ENCODE measurements around the gene BEND7.
"Not testable (repeated sequence)": the region's sequence is repeated elsewhere in the genome, so short reads cannot be mapped to it uniquely, and the experiment has no call there.

The BEND7 gene, protein sequence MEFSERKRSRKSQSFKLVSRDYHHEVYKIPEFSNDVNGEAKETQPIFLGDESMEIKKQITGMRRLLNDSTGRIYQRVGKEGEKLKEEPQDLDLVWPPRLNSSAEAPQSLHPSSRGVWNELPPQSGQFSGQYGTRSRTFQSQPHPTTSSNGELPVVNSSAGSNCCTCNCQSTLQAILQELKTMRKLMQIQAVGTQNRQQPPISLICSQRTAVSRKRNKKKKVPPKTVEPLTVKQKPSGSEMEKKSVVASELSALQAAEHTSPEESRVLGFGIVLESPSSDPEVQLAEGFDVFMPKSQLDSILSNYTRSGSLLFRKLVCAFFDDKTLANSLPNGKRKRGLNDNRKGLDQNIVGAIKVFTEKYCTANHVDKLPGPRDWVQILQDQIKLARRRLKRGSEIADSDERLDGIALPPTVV

DNA sequence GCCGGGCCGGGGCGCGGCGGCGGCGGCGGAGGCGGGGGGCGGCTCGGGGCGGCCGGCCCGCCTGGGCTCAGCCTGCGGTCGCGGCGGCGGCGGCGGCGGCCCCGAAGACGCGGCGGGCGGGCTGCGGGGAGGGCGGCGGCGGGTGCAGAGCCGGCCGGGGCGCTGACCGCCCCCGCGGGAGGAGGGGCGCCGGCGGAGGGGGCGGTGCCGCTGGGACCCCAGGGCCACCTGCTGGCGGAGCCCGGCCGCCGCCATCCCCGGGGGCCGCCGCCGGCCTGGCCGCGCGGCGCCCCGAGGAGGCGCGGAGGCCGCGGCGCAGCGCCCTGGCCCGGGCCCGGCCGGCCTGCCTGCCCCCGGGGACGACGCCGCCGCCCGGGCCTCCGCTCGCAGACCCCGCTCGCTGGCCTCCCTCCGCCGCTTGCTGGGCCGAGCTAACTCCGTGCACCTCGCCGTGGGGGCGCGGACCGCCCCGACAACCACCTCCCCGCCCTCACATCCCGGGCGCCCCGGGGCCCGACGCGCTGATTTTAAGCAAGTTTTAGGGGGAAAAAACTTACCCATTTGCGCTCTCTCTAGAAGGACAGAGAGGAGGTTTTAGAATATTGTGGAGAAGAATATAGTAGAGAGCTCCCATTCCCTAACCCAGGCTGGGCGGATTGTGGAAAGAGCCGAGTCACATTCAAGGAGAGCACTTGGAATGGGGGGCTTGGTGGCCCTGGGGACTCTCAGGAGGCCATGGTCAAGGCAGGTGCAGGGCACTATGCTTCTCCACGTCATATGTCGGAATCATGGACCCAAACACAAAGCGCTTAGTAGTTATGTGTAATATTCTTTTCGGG is at the start of gene BEND7:
Gene BEND7, minus strand, starts transcription at position 140 of the 839 bp plus-strand sequence. CDS start 481 bp downstream, outside the sequence.
- peak; percentile 22 for DNase-seq (ENCODE audit: low spot score)

DNA sequence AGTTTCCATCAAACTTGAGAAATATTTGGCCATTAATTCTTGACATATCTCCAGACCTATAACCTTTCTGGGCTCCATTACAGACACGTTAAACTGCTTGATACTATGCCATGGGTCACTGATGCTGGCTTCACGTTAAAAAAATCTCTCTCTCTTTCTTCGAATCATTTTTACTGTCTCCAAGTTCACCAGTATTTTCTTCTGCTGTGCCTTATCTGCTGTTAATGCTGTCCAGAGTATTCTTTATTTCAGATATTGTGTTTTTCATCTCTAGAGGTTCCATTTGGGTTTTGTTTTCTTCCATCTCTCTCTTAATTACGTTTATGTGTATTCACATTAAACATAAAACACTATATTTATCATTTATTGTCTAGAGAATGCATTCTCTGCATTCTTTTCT is 45.1 kb upstream of the BEND7 start:
- DNase-seq (ENCODE audit: low spot score), result no peak

DNA sequence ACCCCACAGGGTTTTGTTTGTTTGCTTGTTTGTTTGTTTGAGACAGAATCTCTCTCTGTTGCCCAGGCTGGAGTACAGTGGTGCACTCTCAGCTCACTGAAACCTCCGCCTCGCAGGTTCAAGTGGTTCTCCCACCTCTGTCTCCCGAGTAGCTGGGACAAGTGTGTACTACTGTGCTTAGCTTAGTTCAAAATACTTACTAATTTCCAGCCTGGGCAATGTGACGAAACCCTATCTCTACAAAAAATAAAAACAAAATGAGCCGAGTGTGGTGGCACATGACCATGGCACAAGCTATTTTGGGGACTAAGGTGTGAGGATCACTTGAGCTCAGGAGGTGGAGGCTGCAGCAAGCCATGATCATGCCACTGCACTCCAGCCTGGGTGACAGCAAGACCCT is 42.7 kb upstream of the BEND7 start:
- no peak for DNase-seq (ENCODE audit: low spot score)

DNA sequence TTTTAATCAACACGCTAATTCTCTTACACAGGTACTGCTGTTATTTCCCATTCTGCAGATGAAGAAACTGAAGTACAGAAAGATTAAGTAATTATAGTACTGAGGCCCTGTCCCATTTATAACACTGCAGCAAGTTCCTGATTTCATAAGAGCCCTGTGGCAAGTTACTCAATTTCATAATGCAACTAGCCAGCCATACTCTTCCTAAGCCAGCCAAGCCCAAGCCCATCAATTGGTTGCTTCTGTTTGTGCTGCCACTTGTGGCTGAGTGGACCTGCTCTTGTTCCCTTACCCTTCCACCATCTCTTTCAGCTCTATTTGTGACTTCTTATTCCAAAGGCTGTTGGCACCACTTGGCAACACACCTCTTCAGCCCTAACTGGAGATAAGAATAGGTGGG is 38.2 kb upstream of the BEND7 start:
- DNase-seq (ENCODE audit: low spot score), result no peak

DNA sequence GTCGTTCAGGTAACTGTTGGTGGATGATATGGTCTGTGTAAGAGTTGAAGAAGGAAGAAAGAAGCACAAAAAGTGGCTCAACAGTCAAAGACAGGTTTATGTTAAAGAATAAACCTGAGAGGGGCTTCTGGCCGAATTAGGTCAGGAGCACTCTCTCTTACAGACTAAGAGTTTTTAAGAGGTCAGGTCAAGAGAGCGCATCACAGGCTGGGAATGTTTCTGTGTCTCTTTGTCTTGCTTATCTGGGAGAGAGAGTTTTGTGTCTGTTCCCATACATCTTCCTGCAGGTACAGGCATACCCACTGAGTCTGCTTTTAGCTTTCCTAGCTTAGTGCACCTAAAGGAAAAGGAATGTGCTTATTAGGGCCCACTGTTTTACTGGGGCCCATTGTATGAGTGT is 35.8 kb upstream of the BEND7 start:
- no peak for DNase-seq (ENCODE audit: low spot score)

DNA sequence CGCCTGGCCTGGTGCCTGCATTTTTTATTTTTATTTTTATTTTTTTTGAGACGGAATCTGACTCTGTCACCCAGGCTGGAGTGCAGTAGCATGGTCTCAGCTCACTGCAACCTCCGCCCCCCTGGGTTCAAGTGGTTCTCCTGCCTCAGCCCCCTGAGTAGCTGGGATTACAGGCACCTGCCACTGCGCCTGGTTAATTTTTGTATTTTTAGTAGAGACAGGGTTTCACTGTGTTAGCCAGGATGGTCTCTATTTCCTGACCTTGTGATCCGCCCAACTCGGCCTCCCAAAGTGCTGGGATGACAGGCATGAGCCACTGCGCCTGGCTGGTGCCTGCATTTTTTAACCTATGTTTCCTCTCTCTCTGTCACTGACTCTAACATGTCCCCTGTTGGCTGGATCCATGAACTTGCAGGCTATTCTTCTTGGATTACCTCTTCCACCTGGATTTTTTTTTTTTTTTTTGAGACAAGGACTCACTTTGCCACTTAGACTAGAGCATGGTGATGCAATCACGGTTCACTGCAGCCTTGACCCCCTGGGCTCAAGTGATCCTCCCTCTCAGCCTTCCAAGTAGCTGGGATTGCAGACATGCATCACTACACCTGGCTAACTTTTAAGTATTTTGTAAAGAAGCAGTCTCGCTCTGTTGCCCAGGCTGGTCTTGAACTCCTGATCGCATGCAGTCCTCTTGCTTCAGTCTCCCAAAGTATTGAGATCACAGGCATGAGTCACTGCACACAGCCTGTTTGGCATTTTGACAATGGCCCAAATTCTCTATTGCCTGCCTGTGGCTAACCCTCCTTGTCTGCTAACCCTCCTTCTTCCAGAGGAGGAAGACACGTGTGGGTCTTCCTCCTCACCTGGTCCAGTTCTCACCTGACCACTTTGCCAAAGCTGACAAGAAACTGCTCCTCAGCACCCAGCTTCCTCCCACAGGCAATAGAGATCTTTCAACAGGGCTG is 34.9 kb upstream of the BEND7 start:
- no peak for DNase-seq (ENCODE audit: low spot score)

DNA sequence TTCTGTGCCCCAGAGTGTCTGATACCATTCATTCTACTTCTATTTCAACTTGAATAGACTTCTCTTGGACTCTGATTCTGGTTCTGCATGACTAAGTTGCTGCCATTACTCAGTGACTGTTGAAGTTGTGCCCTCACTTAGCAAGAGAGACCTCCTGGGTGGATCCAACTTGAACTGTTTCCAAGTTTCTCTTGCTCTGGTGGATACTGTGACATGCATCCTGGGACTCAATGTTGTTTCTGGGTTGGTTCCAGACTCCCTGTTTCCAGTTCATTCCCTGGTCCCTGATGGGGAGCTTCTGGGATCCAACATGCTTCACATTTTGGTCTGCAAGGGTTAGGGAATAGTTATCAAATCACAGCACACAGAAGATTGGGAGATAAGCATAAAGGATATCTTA is 31.8 kb upstream of the BEND7 start:
- no peak for DNase-seq (ENCODE audit: low spot score)

DNA sequence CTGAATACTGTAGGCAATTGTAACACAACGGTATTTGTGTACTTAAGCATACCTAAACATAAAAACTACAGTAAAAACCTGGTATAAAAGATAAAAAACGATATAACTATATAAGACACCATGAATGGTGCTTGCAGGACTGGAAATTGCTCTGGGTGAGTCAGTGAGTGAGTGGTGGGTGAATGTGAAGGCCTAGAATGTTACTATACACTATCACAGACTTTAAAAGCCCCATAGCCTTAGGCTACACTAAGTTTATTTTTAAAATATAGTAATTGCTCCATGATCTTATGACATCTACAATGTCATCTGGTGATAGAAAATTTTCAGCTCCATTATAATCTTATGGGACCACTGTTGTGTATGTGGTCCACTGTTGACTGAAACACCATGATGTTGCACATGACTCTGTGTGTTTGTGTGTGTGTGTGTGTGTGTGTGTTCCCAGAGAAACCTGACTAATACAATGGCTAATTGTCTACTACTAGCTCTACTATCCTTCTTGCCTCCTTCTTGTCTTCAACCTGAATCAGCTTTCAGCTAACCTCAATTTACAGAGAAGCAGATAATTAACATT is 30.4 kb upstream of the BEND7 start:
- no peak for DNase-seq (ENCODE audit: low spot score)

DNA sequence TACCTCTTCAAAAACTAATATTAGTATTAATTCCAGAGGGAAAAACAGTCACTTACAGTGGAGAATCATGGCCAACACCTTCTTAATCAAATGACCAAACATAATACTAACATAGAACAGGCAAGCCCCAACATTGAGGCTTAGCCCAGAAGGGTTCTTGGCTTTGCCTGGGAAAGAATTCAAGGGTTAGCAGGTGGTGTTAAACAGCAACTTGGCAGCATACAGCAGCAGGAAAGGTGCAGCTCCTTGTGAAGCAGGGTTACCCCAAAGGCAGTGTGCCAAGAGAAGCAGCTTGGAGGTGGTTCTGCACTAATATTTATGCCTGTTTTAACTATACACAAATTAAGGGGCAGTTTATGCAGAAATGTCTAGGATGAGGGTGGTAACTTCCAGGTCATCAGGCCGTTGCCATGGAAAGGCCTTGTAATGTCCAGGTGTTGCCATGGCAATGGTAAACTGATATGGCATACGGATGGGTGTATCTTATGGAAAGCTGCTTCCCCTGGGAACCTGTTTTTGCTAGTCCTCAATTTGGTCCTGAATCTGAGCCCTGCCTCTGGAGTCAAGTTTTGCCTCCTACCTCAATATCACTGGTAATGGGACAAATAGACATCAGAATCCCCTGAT is 27.2 kb upstream of the BEND7 start:
- no peak for DNase-seq (ENCODE audit: low spot score)

DNA sequence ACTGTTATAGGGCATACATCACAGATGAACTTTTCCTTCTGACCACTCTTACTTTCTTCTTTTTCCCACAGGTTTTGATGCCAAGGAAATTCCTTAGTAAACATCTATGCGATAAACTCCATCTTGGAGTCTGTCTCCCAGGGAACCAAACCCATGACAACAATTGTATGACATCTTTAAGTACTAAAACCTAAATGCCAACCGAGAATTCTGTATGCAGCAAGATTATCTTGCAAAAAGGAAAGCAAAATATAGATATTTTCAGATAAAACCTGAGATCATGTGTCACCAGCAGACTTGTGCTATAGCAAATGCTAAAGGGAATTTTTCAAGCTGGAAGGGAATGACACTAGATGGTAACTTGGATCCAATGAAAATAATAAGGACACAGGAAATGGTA is 22.0 kb upstream of the BEND7 start:
- no peak for DNase-seq (ENCODE audit: low spot score)

DNA sequence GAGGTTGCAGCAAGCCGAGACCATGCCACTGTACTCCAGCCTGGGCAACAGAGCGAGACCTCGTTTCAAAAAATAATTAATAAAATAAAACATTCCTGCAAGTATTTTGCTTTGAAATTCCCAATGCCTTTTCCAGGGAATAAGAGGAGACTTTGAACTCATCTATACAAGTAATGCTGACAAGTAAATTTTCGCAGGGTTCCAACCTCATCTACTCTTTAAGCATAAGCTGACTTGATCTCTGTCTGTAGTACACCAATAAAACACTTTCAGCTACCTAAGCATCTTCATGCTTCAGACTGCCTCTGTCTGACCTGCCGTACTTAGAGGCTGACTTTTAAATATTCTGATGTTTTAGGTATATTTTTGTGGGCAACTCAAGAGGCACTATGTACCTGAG is 13.7 kb upstream of the BEND7 start:
- DNase-seq (ENCODE audit: low spot score), result no peak

DNA sequence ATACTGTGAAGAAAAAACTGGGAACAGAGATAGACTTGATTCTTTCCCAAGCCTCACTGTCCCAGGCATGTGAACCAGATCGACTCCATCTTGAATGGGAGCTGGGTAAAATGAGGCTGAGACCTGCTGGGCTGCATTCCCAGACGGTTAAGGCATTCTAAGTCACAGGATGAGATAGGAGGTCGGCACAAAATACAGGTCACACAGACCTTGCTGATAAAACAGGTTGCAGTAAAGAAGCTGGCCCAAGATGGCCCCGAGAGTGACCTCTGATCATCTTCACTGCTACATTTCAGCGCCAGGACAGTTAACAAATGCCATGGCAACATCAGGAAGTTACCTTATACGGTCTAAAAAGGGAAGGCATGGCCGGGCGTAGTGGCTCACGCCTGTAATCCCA is 9.2 kb upstream of the BEND7 start:
- DNase-seq (ENCODE audit: low spot score), result not testable (repeated sequence)

DNA sequence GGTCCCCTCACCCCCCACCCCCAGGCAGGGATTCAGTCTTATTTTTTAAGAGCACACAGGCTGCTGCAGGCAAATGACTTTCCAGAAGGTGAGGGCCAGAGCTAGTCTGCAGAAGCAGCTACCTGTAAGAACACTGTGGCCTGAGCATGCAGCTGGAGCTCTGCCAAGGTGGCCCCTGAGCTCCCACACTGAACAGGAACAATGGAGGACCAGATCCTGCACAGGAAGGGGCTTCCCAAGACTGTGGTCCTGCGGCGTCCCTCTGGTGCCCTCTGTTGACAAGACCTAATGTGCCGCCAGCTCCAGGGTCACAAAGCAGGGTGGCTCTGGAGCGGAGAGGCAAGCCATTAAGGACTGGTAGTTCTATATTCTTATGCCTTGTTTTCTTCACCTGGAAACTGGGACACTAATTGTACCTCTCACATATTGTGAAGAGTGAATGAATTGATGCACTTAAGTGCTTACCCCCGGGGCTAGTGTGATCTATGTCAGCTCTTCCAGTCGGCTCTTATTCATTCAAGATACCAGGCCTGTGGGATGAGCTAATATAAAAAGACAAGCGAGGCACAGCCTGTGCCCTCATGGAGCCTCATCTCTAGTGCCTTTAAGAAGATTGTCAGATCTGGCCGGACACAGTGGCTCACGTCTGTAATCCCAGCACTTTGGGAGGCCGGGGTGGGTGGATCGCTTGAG is 8.0 kb upstream of the BEND7 start:
- peak; percentile 43 for DNase-seq (ENCODE audit: low spot score)

DNA sequence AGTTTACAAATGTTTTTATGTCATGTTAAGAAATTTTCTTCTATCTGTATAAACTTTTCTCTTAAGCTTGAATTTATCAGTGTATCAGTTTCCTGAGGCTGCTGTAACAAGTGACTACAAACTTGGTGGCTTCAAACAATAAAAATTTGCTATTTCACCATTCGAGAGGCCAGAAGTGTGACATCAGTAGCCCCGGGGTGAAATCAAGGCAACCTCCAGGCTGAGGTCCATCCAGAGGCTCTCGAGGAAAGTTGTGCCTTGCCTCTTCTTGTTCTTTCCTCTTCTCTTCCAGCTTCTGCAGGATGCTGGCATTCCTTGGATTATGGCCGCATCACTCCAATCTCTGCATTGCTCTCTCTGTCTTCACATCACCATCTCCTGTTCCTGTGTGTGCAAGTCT is 6.5 kb upstream of the BEND7 start:
- DNase-seq (ENCODE audit: low spot score), result no peak

DNA sequence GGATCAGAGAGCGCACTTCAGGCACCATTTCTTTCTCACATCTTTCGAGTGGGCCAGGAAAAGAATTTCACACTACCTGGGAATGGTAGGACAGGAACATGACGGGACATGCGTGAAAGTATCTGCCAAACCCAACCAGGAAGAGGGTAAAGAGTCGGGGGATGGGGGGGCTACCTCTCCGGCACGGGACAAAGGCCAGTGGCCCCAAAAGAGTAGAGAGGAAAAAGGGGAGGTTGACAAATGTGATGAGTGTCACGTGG is 830 bp upstream of the BEND7 start:
- no peak for DNase-seq (ENCODE audit: low spot score)

DNA sequence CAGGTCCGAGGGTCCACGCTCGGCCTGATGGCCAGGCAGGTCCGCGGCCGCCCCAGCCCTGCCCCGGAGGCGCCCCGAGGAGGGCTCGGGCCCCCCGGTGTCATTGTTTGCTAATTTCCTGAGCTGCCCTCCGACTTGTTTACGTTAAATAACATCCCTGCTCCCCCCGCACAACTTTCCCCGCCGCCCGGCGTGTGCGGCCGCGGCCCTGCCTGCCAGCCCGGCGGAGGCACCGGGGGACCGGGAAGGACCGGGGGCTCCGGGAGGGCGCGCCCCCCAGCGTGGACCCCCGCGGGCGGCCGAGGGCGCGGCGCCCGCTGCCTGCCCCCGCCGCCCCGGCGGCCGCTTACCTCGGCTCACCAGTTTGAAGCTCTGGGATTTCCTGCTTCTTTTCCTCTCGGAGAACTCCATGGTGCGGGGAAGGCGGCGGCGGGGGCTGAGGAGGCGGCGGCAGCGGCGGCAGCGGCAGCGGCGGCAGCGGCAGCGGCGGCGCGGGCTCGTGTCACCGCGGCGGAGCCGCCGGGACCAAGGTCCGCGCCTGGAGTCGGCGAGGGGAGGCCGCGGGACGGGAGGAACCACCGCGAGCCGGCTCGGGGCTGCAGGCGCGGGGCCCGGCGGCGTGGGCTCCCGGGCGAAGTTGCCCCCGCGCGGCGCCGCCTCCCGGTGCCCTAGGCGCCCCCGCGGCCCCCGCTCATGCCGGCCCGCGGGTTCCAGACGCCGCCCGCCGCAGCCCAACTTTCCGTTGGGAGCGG is 515 bp downstream of the BEND7 start:
- no peak for DNase-seq (ENCODE audit: low spot score)

DNA sequence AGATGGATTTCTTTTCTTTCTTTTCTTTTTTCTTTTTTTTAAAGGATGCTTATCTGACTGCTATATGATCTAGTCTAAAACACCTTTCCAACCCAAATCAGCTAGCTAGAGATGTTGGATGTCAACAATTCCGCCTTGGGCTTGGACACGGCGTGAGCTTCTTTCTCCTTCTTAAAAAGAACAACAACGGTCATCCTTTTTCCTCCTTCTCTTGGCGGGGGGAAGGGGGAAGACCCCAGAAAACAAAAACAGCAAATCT is 1.0 kb downstream of the BEND7 start:
- DNase-seq (ENCODE audit: low spot score), result no peak

DNA sequence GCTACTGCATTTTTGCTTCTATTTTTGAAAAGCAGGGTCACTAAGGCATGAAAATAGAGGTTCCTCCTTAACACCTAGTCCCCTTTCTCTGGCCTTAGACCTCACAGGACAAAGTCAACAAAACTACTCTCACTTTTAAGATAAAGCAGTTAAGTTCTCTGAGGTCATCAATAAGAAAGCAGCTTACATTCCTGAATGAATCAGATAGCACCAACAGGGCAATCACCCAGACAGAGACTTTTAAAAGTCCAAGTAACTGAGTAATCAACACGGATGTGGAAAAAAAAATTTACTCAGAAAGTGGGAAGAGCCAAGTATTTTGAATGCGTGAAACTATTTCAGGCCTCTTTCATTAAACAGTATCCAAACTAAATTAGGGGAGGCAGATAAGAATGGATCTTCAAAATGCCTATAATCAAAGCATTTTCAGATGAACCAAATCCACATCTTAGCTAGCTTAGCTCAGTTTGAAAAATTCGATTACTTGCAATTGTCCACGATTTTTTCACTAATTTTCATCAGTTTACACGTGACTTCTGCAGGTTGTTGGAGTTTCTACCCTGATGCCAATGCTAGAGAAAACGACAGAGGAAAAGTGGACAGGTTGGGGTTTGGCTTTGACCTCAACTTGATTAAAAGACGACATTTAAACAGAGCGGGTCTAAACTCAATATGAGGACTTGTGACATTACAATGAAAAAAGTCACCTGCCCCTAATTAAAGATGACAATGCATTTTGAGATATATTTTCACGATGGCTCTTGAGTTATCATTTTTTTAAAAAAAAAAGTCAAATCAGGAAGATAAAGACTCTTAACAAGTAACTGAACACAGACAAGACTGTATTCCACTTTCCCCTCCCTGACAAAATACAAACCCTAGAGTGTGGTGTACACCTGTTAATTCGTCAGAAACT is 1.6 kb downstream of the BEND7 start:
- DNase-seq (ENCODE audit: low spot score), result no peak

DNA sequence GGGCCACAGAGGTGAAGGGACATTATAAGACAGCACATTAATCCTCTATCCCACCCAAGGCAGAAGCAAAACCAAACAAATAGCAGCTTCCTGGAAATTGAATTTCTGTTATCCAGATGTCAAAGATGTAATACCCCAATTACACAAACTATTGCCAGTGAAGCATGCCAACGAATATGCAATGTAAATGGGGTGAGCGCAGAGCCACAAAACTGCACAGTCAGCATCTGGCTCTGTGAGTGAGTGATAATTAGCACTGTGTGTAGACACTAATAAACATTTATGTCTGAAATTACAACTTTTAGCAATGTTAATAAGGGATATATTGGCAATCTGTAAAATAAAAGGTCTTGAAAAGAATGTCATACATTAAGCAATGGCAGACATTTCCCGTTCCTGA is 3.2 kb downstream of the BEND7 start:
- no peak for DNase-seq (ENCODE audit: low spot score)

DNA sequence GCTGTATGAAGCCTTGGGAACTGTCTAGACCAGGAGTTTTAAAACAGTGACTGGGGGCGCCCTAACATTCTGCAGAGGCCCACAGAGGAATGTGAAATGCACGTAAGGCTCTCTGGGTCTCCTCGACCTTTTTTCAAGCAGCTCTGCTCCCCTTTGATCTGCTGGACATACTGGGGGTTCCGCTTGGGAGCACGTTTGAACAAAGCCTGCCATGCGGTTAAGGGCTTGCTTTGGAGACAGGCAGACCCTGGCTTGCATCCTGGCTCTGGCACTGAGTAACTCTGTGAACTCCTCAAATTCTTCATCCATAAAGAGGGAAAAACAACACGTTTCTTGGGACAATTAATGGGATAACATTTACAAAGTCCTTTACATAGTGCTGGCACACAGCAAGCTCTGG is 7.8 kb downstream of the BEND7 start:
- DNase-seq (ENCODE audit: low spot score), result no peak
